Kidney epithelial cell (primary cell): ENCODE results near the gene MCCD1. TPM values are rescaled to one million over a fixed set of nuclear protein-coding genes. Genes with fewer than 3 reads are reported as not detected.

Source experiments
- DNase-seq: peaks from one replicate; pipeline ENCODE4 v3.0.0-alpha.2; 2010; ENCODE audit warnings: low read depth
- H3K27me3 ChIP-seq: 2 replicates; pipeline ENCODE4 v1.6.0; 2011; ENCODE audit warnings: low read length; ENCODE audit not compliant: control insufficient read depth, insufficient read depth
- H3K36me3 ChIP-seq: 2 replicates; pipeline ENCODE4 v1.5.1; 2011; ENCODE audit warnings: low read length; ENCODE audit not compliant: control insufficient read depth, insufficient read depth
- H3K4me3 ChIP-seq: 2 replicates; pipeline ENCODE4 v1.5.1; 2011; ENCODE audit warnings: low read depth, mild to moderate bottlenecking, control low read depth, low read length
- CTCF ChIP-seq: IDR thresholded peaks from 2 replicates; pipeline ENCODE4 v1.5.1; 2011; ENCODE audit warnings: mild to moderate bottlenecking, moderate library complexity, low read length, control low read depth, inconsistent platforms; ENCODE audit not compliant: insufficient read depth, poor library complexity, severe bottlenecking
- total RNA-seq: library from RNA; depleted of rRNA; stranded (reverse); fragments of >200 nt; gene quantifications from 2 replicates; pipeline ENCODE4 v1.2.3, GENCODE V29; 2015

Gene MCCD1
- total RNA-seq, 1 donor from 2014 or later: not detected

- DNase-seq: no peak
- H3K36me3 ChIP-seq: no peaks in the 10 kb centered on the region
- no peak overlapping the region for H3K4me3 ChIP-seq
- no peaks in the 10 kb centered on the region for H3K27me3 ChIP-seq
- TF ChIP-seq CTCF: no peak
Observed at GRCh38 chr6:31545291-31545690, 16.5 kb downstream of the MCCD1 start.

- peak; percentile 79 for DNase-seq
- Histone ChIP-seq H3K27me3 (no peaks in the 10 kb centered on the region), H3K36me3 (no peaks in the 10 kb centered on the region), H3K4me3 (peak within 1 kb of the TSS; percentile 44)
- TF ChIP-seq CTCF: peak; percentile 98
Observed at GRCh38 chr6:31546339-31546957, 17.7 kb downstream of the MCCD1 start, which contains the start of gene ATP6V1G2. Gene ATP6V1G2, minus strand, starts transcription at chr6:31546608. Its CDS starts 49 bp downstream, at chr6:31546559.

- Histone ChIP-seq H3K4me3 (peak within 1 kb of the TSS; percentile 44), H3K27me3 (no peaks in the 10 kb centered on the region), H3K36me3 (no peaks in the 10 kb centered on the region)
- DNase-seq: peak; percentile 86
- TF ChIP-seq CTCF: no peak
Observed at GRCh38 chr6:31546958-31547726, 18.4 kb downstream of the MCCD1 start, which contains the start of gene NFKBIL1. Gene NFKBIL1, plus strand, starts transcription at chr6:31547608. Its CDS starts 87 bp downstream, at chr6:31547695.

GRCh38 chr6:31547727-31548543, 19.2 kb downstream of the MCCD1 start:
- H3K36me3 ChIP-seq: no peaks in the 10 kb centered on the region
- no peak for TF ChIP-seq CTCF
- peak overlapping the region; percentile 44 for H3K4me3 ChIP-seq
- no peaks in the 10 kb centered on the region for H3K27me3 ChIP-seq
- no peak for DNase-seq

GRCh38 chr6:31548544-31548873, 19.7 kb downstream of the MCCD1 start:
- no peak for DNase-seq
- TF ChIP-seq CTCF: no peak
- Histone ChIP-seq H3K4me3 (no peak overlapping the region), H3K27me3 (no peaks in the 10 kb centered on the region), H3K36me3 (no peaks in the 10 kb centered on the region)
